GM19468 (cell line): ENCODE data around the gene TNIK.

ENCODE experiments used
- ATAC-seq: cut with Tn5 transposase; IDR thresholded peaks from one replicate; pipeline ENCODE4 v1.9.1; 2021; ENCODE audit warnings: mild to moderate bottlenecking, moderate library complexity, moderate number of reproducible peaks; ENCODE audit not compliant: unreplicated experiment; ENCODE audit errors: extremely low read depth

The TNIK gene

GRCh38 chr3:171186383-171186782 lies 273.8 kb downstream of the TNIK start:
- ATAC-seq: no peak

GRCh38 chr3:171185959-171186358 lies 274.2 kb downstream of the TNIK start:
- ATAC-seq: no peak

- ATAC-seq: peak; percentile 43
These were observed 275.8 kb downstream of the TNIK start for GRCh38 chr3:171184372-171184771.

GRCh38 chr3:171183042-171183441 lies 277.2 kb downstream of the TNIK start:
- ATAC-seq: no peak

- ATAC-seq: no peak
These were observed 278.1 kb downstream of the TNIK start for GRCh38 chr3:171181907-171182690.

GRCh38 chr3:171178714-171179113 lies 281.5 kb downstream of the TNIK start:
- no peak for ATAC-seq

- ATAC-seq: no peak
These were observed 282.7 kb downstream of the TNIK start for GRCh38 chr3:171177553-171177952.

GRCh38 chr3:171177056-171177455 lies 283.1 kb downstream of the TNIK start:
- no peak for ATAC-seq

GRCh38 chr3:171176244-171176933 lies 283.8 kb downstream of the TNIK start:
- no peak for ATAC-seq

- ATAC-seq: no peak
These were observed 284.4 kb downstream of the TNIK start for GRCh38 chr3:171175741-171176234.

GRCh38 chr3:171173736-171174135 lies 286.5 kb downstream of the TNIK start:
- no peak for ATAC-seq

- ATAC-seq: no peak
These were observed 288.1 kb downstream of the TNIK start for GRCh38 chr3:171172070-171172469.

- ATAC-seq: no peak
These were observed 290.3 kb downstream of the TNIK start for GRCh38 chr3:171169866-171170265.

GRCh38 chr3:171169443-171169842 lies 290.8 kb downstream of the TNIK start:
- no peak for ATAC-seq

- no peak for ATAC-seq
These were observed 291.7 kb downstream of the TNIK start for GRCh38 chr3:171168551-171168950.

- ATAC-seq: no peak
These were observed 292.1 kb downstream of the TNIK start for GRCh38 chr3:171168086-171168485.

GRCh38 chr3:171165983-171166382 lies 294.2 kb downstream of the TNIK start:
- no peak for ATAC-seq

GRCh38 chr3:171165499-171165921 lies 294.7 kb downstream of the TNIK start:
- no peak for ATAC-seq

- ATAC-seq: no peak
These were observed 296.1 kb downstream of the TNIK start for GRCh38 chr3:171164067-171164465.

- ATAC-seq: peak; percentile 24
These were observed 296.8 kb downstream of the TNIK start for GRCh38 chr3:171163101-171164066.
